T-helper 2 cell treated with Interferon-gamma antibody and Interleukin-4, amounts not matched to agents 5 μg/mL and 100 μg/mL, for 36 hours (primary cell): ENCODE data around the gene GDPD4.

Experiments used
- DNase-seq: peaks from one replicate; pipeline ENCODE4 v3.0.0; 2021; ENCODE audit warnings: low spot score
- H3K27ac Mint-ChIP-seq: one replicate; pipeline ENCODE4 v1.8.0; 2021; ENCODE audit warnings: mild to moderate bottlenecking, mixed read lengths
- H3K27me3 Mint-ChIP-seq: one replicate; pipeline ENCODE4 v1.8.0; 2021; ENCODE audit warnings: low read depth, mixed read lengths
- H3K36me3 Mint-ChIP-seq: one replicate; pipeline ENCODE4 v1.8.0; 2021; ENCODE audit warnings: low read depth, mixed read lengths
- H3K4me1 Mint-ChIP-seq: one replicate; pipeline ENCODE4 v1.8.0; 2021; ENCODE audit warnings: low read depth, mixed read lengths
- H3K4me3 Mint-ChIP-seq: one replicate; pipeline ENCODE4 v1.8.0; 2022; ENCODE audit warnings: mild to moderate bottlenecking, moderate library complexity, mixed read lengths
- H3K9me3 Mint-ChIP-seq: one replicate; pipeline ENCODE4 v1.8.0; 2021; ENCODE audit warnings: mixed read lengths

The GDPD4 gene

DNA sequence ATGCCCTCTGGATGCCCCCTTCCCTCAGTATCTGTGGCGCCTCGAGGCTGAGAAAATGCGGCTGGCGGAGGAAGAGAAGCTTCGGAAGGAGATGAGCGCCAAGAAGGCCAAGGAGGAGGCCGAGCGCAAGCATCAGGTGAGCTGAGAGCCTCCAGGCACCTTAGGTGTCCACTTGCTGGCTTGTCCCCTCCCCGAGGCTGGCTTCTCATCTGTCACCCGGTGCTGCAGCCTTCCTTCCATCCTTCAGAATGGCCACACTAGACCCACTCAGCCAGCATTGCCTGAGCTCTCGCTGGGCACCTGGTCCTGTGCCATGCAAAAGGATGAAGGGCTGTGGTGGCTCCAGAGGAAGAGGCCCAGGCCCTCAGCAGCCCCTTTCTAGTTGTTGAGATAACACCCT is 121.1 kb downstream of the GDPD4 start:
- Mint-ChIP-seq H3K27ac (no peak overlapping the region), H3K9me3 (no peaks in the 10 kb centered on the region), H3K36me3 (no peaks in the 10 kb centered on the region), H3K4me3 (no peak overlapping the region), H3K4me1 (no peaks in the 10 kb centered on the region), H3K27me3 (no peaks in the 10 kb centered on the region)
- no peak for DNase-seq

DNA sequence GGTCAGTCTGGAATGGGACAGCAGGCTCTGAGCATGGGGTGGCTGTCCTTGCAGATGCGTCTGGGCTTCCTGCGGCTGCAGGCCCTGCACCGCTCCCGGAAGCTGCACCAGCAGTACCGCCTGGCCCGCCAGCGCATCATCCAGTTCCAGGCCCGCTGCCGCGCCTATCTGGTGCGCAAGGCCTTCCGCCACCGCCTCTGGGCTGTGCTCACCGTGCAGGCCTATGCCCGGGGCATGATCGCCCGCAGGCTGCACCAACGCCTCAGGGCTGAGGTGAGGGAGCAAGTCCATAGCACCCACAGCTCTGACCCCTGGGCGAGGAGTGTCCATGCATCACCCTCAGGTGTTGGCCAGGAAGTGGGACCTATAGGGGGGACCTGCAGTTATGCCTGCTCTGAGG is 121.8 kb downstream of the GDPD4 start:
- no peaks in the 10 kb centered on the region for H3K27me3 Mint-ChIP-seq

DNA sequence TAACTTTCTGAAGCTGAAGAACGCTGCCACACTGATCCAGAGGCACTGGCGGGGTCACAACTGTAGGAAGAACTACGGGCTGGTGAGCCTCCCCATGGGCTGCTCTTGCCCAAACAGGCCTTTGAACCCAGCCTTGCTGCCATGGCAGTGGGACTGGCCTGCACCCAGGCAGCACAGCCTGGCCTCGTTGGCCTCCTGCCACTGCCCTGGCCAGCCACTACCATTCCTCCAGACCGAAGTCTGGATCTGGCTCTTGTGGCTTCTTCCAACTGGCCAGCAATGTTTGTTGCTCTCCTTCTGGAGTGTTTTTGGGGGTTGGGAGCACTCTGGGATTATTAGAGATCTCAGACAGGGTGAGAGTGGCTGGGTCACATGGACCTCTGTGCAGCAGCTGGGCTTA is 122.4 kb downstream of the GDPD4 start:
- Mint-ChIP-seq H3K4me1 (no peaks in the 10 kb centered on the region), H3K36me3 (no peaks in the 10 kb centered on the region), H3K27ac (no peak overlapping the region), H3K9me3 (no peaks in the 10 kb centered on the region), H3K27me3 (no peaks in the 10 kb centered on the region), H3K4me3 (no peak overlapping the region)
- no peak for DNase-seq

More for the DNA sequence above, 121.8 kb downstream of the GDPD4 start:
- H3K4me3 Mint-ChIP-seq = no peak overlapping the region
- H3K36me3 Mint-ChIP-seq = no peaks in the 10 kb centered on the region
- no peak for DNase-seq
- no peak overlapping the region for H3K27ac Mint-ChIP-seq
- no peaks in the 10 kb centered on the region for H3K4me1 Mint-ChIP-seq
- no peaks in the 10 kb centered on the region for H3K9me3 Mint-ChIP-seq

DNA sequence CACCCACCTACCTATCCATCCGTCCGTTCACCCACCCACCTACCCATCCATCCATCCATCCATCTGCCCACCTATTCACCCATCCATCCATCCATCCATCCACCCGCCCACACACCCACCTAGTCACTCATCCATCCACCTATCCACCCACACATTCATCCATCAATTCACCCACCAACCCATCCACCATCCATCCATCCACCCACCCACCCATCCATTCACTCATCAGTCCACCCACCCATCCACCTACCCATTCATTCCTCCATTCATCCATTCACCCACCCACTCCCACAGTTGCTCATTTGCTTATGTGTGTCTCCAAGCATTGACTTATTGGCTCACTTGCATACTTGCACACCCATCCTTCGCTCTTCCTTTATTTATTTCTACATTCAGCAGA is 123.3 kb downstream of the GDPD4 start:
- H3K4me1 Mint-ChIP-seq = no peaks in the 10 kb centered on the region
- H3K4me3 Mint-ChIP-seq = no peak overlapping the region
- no peaks in the 10 kb centered on the region for H3K27me3 Mint-ChIP-seq
- no peak for DNase-seq
- H3K9me3 Mint-ChIP-seq = no peaks in the 10 kb centered on the region
- H3K27ac Mint-ChIP-seq = no peak overlapping the region
- no peaks in the 10 kb centered on the region for H3K36me3 Mint-ChIP-seq

DNA sequence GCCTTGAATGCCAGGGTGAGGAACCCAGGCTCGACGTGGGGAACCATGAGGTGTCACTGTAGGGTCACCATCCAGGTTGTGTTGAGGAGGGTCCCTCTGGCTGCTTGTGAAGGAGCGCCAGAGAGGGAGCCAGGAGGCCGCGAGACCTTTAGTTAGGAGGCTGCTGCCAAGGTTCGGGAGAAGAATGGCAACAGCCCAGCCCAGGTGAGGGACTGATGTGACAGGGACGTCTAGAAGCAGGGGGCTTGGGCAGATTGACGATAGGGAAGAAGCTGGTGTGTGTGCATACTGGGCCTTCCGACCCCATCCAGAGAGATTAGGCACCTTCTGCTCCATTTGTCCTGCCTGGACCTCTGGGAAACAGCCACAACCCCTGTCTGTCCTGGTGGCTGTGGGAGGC is 124.5 kb downstream of the GDPD4 start:
- H3K27me3 Mint-ChIP-seq = no peaks in the 10 kb centered on the region
- no peak for DNase-seq
- no peaks in the 10 kb centered on the region for H3K4me1 Mint-ChIP-seq
- no peaks in the 10 kb centered on the region for H3K9me3 Mint-ChIP-seq
- H3K4me3 Mint-ChIP-seq = no peak overlapping the region
- H3K36me3 Mint-ChIP-seq = no peaks in the 10 kb centered on the region
- H3K27ac Mint-ChIP-seq = no peak overlapping the region

DNA sequence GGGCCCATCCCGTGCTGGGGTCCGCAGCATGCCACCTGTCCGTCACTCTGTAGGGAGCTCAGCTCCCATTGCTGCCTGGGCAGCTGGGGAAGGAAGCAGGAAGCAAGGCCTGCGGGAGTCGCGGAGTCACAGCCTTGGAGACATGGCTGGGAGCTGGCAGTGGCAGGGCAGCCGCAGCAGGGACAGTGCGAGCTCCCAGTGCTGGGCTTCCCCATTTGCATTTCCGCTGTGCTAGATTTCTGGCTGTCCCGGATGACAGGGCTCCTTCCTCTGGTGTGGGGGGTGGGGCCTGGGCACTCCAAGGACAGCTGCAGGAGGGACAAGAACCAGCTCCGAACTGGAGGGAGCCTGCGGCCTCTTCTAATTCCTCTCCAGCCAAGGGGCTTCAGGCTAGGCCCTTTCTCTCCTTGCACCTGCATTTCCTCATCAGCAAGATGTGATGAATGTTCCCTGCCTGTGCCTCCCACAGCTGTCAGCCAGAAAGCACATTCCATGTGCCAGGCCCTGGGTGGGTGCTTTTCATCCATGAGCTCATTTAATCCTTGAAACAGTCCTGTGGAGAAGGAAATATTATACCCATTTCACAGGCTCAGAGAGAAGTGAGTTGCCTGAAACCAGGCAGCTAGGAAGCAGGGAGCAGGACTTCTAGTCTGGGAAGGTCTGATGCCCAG is 125.5 kb downstream of the GDPD4 start:
- Mint-ChIP-seq H3K27ac (no peak overlapping the region), H3K9me3 (no peaks in the 10 kb centered on the region), H3K36me3 (no peaks in the 10 kb centered on the region), H3K4me1 (no peaks in the 10 kb centered on the region), H3K4me3 (no peak overlapping the region), H3K27me3 (no peaks in the 10 kb centered on the region)
- DNase-seq = no peak

DNA sequence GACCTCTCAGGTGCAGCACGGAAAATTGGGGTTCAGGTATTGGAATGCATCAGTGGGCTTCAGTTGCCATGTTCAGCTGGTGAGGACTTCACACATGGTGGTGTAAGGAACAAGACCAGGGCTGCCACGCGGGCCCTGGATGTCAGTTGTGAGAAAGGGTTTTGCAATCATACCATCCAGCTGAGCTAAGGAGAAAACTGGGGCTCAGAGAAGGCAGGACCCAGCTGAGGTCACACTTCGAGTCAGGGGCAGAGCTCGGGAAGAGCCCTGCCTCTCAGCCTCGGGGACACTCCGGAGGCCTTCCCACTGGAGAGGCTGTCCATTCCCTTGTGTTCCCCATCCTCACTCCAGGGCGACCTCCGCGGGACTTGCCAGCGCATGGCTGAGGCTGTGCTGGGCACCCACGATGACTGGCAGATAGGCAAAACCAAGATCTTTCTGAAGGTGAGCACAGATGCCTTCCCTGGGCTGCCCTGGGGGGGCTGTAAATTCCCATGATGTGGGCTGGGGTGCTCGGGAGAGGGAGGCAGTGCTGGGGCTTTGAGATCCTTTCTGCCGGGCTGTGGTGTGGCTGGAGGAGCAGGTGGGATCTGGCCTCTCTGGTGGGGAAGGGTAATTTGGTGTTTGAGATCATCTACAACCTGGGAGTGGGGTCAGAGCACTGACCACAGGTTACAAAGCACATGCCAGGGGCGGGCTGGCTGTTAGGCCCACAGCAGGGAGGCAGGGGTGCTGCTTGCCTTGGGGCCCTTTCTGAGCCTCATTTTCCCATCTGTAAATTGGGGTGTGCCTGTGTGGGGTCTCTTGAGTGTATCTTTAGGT is 126.3 kb downstream of the GDPD4 start:
- Mint-ChIP-seq H3K4me1 (no peaks in the 10 kb centered on the region), H3K27me3 (no peaks in the 10 kb centered on the region), H3K27ac (no peak overlapping the region), H3K4me3 (no peak overlapping the region), H3K9me3 (no peaks in the 10 kb centered on the region), H3K36me3 (no peaks in the 10 kb centered on the region)
- DNase-seq = no peak

DNA sequence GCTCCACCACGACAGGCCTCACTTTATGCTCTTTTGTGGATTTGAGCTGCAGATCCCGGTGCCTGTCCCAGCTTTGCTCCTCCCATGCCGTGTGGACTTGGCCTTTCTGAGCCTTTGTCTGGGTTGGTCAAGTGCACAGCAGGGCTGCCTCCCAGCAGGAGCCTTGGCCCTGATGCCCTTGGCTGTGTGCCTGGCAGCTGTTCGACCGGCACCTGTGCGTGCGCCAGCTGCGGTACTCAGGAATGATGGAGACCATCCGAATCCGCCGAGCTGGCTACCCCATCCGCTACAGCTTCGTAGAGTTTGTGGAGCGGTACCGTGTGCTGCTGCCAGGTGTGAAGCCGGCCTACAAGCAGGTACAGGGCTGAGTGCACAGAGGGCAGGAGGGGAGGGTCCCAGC is 126.9 kb downstream of the GDPD4 start:
- Mint-ChIP-seq H3K4me1 (no peaks in the 10 kb centered on the region), H3K27me3 (no peaks in the 10 kb centered on the region), H3K36me3 (no peaks in the 10 kb centered on the region), H3K9me3 (no peaks in the 10 kb centered on the region), H3K27ac (no peak overlapping the region), H3K4me3 (no peak overlapping the region)
- DNase-seq = no peak

DNA sequence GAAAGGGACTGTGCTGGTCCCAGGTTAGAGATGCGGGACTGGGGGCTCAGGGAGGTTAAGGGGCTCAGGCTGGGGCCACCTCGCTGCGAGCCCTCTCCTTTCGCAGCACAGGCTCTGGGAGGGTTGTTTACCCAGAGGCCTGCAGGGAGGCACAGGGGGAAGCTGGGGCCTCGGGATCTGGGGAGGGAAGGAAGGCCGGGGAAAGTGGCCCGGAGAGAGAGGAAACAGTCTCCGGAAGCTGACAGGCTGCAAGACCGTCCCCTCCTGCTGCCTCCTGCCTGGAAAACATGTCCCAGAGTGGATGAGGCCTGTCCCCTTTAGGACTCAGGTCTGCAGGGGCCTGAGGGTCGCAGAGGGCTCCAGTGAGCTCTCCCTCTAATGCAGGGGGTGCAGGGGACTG is 128.0 kb downstream of the GDPD4 start:
- Mint-ChIP-seq H3K4me1 (no peaks in the 10 kb centered on the region), H3K9me3 (no peaks in the 10 kb centered on the region), H3K36me3 (no peaks in the 10 kb centered on the region), H3K27ac (no peak overlapping the region), H3K27me3 (no peaks in the 10 kb centered on the region), H3K4me3 (no peak overlapping the region)
- DNase-seq = no peak

DNA sequence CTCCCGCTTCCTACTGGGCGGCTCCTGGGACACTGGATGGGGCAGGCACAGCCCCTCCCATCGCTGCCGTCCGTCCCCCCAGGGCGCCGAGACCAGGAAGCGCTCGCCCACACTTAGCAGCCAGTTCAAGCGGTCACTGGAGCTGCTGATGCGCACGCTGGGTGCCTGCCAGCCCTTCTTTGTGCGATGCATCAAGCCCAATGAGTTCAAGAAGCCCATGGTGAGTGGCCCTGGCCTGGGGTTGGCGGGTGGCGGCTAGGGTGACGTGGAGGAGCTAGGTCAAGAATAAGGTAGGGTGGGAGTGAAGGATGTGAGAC is 128.9 kb downstream of the GDPD4 start:
- H3K27me3 Mint-ChIP-seq = no peaks in the 10 kb centered on the region
- no peaks in the 10 kb centered on the region for H3K36me3 Mint-ChIP-seq
- H3K9me3 Mint-ChIP-seq = no peaks in the 10 kb centered on the region
- no peaks in the 10 kb centered on the region for H3K4me1 Mint-ChIP-seq
- no peak for DNase-seq
- no peak overlapping the region for H3K27ac Mint-ChIP-seq
- no peak overlapping the region for H3K4me3 Mint-ChIP-seq

DNA sequence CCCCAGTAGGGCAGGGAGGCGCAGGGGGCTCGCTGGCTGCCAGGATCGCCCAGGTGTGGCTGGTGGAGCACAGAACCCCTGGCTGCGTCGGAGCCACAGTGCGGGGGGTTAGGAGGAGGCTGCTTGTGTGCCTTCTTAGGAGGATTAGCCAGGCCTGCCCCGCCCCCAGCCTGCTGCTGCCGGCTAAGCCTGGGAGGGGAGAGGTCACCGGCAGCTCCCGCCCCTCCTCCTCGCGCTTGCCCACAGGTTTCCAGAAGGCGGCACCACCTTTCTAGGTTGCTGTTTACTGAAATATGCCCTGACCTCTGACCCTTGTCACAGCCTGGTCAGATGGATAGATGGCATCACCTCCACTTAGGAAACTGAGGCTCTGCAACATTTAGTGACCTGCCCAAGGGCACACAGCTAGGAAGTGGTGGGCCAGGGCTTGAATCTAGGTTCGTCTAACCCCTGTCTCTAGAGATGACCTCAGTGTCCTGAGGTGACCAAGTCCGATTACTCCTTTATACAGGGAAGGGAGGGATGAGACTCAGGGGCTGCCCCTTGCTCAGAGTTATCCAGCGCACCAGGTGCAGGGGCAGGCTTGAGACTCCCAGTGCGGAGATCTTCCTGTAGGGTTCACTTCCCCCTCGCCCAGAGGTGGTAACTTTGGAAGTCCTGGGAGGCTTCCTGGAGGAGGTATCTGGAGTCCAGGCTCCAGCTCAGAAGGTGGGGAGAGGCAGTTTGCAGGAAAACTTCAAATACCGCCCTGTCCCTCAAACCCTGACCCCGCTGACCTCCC is 129.4 kb downstream of the GDPD4 start:
- DNase-seq = no peak
- no peak overlapping the region for H3K4me3 Mint-ChIP-seq
- H3K36me3 Mint-ChIP-seq = no peaks in the 10 kb centered on the region
- no peaks in the 10 kb centered on the region for H3K4me1 Mint-ChIP-seq
- no peak overlapping the region for H3K27ac Mint-ChIP-seq
- H3K9me3 Mint-ChIP-seq = no peaks in the 10 kb centered on the region
- H3K27me3 Mint-ChIP-seq = no peaks in the 10 kb centered on the region

DNA sequence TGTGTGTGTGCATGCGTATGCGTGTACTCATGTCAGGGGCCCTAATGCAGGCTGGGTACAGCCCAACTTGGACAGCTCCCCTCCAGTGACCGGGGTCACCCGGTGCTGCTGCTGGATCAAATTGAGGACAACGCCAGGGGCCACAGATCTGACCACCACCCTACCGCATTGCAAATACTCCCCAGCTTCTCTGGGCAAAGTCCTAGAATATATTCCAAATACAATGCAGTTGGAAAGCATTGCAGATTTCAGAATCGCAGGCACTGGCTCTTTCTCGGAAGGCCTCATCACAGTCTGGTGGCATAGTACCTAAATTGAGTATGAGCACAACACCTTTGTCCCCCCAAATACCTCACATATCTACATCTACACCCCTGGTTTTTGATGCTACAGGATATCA is 130.2 kb downstream of the GDPD4 start:
- Mint-ChIP-seq H3K4me1 (no peaks in the 10 kb centered on the region), H3K36me3 (no peaks in the 10 kb centered on the region), H3K27ac (no peak overlapping the region), H3K4me3 (no peak overlapping the region), H3K9me3 (no peaks in the 10 kb centered on the region), H3K27me3 (no peaks in the 10 kb centered on the region)
- DNase-seq = no peak

DNA sequence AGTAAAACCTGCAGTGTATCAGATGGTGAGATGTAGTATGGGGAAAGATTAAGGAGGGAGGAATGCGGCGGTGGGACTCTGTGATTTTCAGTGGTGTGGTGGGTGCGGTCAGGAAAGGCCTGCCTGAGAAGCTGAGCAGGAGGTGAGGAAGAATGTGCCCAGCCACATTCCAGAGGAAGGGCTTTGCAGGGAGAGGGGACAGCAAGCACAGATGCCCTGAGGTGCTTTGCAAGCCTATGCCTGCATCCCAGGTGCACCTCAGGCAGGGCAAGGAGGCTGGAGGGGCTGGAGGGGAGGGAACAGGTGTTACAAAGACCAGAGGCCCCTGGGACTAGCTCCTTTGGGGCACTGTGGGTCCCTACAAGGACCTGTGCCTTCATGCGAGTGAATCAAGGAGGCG is 131.4 kb downstream of the GDPD4 start:
- Mint-ChIP-seq H3K27me3 (peaks cover 5% of the 10 kb centered on the region), H3K9me3 (no peaks in the 10 kb centered on the region), H3K27ac (no peak overlapping the region)

DNA sequence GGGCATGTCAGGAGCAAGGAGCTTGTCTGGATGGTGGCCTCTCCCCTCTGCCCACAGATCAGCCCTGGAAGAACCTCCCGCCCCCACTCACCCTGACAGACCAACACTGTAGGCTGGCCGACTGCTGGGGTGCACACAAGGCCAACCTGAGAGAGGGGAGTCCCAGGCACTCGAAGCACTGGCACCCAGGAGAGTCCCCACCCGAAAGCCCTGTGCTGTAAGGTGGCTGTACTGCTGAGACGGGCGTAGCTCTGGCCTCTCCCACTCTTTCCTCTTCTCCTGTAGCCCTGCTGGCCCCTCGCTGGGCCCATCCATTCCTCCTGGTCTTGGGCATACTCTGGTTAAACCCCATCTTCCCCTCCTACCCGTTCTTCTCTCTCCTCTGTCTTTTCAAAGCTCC is 133.7 kb downstream of the GDPD4 start:
- no peak for DNase-seq
- H3K4me3 Mint-ChIP-seq = no peak overlapping the region
- H3K4me1 Mint-ChIP-seq = no peaks in the 10 kb centered on the region
- H3K36me3 Mint-ChIP-seq = no peaks in the 10 kb centered on the region
- H3K27me3 Mint-ChIP-seq = peaks cover 5% of the 10 kb centered on the region
- H3K9me3 Mint-ChIP-seq = no peaks in the 10 kb centered on the region
- H3K27ac Mint-ChIP-seq = no peak overlapping the region

More for the DNA sequence above, 131.4 kb downstream of the GDPD4 start:
- H3K4me1 Mint-ChIP-seq = no peaks in the 10 kb centered on the region
- H3K4me3 Mint-ChIP-seq = no peak overlapping the region
- no peak for DNase-seq
- no peaks in the 10 kb centered on the region for H3K36me3 Mint-ChIP-seq
